HCT116 (cell line): ENCODE results near the gene PAK1.

ENCODE experiments used
- ATF3 ChIP-seq: IDR thresholded peaks from 2 replicates; pipeline ENCODE4 v1.6.1; 2012
- CEBPB ChIP-seq: IDR thresholded peaks from 2 replicates; pipeline ENCODE4 v1.6.1; 2012; ENCODE audit warnings: low read depth
- CTCF ChIP-seq, 3 experiments: fragments of 200-600 bp in 1 of 3; sonication (generic) in 1 of 3; IDR thresholded peaks in 2 of 3; conservative IDR thresholded peaks in 1 of 3; 2 replicates each; pipeline ENCODE4 v1.5.1; 2012 to 2017; ENCODE audit warnings: low read depth in 2 of 3, low read length in 2 of 3, antibody characterized with exemption in 1 of 3, borderline replicate concordance in 1 of 3, control low read depth in 1 of 3, mild to moderate bottlenecking in 1 of 3, mixed read lengths in 1 of 3, mixed run types in 1 of 3, moderate library complexity in 1 of 3; ENCODE audit not compliant: insufficient read depth in 1 of 3
- EZH2 ChIP-seq: fragments of 200-600 bp; sonication (generic); IDR thresholded peaks from 2 replicates; pipeline ENCODE4 v1.6.1; 2017; ENCODE audit warnings: antibody characterized with exemption, mixed run types
- EZH2phosphoT487 ChIP-seq: fragments of 200-600 bp; IDR thresholded peaks from 2 replicates; pipeline ENCODE4 v1.6.1; 2018; ENCODE audit warnings: antibody characterized with exemption, borderline replicate concordance
- JUND ChIP-seq: IDR thresholded peaks from 2 replicates; pipeline ENCODE4 v1.6.1; 2012
- POLR2A ChIP-seq: IDR thresholded peaks from 2 replicates; pipeline ENCODE4 v1.7.0; 2011; ENCODE audit warnings: borderline replicate concordance; ENCODE audit not compliant: insufficient read depth, insufficient read length; ENCODE audit errors: extremely low read depth
- POLR2AphosphoS5 ChIP-seq: IDR thresholded peaks from 2 replicates; pipeline ENCODE4 v1.6.1; 2011; ENCODE audit warnings: mild to moderate bottlenecking, low read depth, low read length, moderate library complexity
- REST ChIP-seq: IDR thresholded peaks from 2 replicates; pipeline ENCODE4 v1.6.1; 2012; ENCODE audit warnings: low read depth
- YY1 ChIP-seq: IDR thresholded peaks from 2 replicates; pipeline ENCODE4 v1.6.1; 2011; ENCODE audit warnings: low read length, low read depth, moderate library complexity, mild to moderate bottlenecking; ENCODE audit not compliant: insufficient replicate concordance; ENCODE audit errors: extremely low read depth
- ZNF274 ChIP-seq: fragments of 200-500 bp; sonication (Bioruptor generic); IDR thresholded peaks from 2 replicates; pipeline ENCODE4 v1.6.1; 2014; ENCODE audit warnings: mild to moderate bottlenecking, low read depth, low read length, inconsistent platforms
- TF ChIP-seq, protein P1 (sequence below): IDR thresholded peaks from 2 replicates; pipeline ENCODE4 v1.6.1; 2011; ENCODE audit warnings: mild to moderate bottlenecking, low read length, moderate library complexity; ENCODE audit not compliant: insufficient replicate concordance; ENCODE audit errors: extremely low read depth

- TF ChIP-seq CTCF (IDR thresholded peaks at IDR 0.05 in 2 of 3, conservative IDR thresholded peaks at IDR 0.05 in 1 of 3; ENCODE audit: borderline replicate concordance in 1 of 3, insufficient read depth in 1 of 3, low read depth in 2 of 3, low read length in 2 of 3) (no peak), EZH2 (no peak), CEBPB (no peak), JUND (no peak), YY1 (no peak), POLR2AphosphoS5 (no peak), ATF3 (no peak), POLR2A (no peak), EZH2phosphoT487 (no peak), ZNF274 (no peak), REST (no peak)
- TF ChIP-seq, protein P1, sequence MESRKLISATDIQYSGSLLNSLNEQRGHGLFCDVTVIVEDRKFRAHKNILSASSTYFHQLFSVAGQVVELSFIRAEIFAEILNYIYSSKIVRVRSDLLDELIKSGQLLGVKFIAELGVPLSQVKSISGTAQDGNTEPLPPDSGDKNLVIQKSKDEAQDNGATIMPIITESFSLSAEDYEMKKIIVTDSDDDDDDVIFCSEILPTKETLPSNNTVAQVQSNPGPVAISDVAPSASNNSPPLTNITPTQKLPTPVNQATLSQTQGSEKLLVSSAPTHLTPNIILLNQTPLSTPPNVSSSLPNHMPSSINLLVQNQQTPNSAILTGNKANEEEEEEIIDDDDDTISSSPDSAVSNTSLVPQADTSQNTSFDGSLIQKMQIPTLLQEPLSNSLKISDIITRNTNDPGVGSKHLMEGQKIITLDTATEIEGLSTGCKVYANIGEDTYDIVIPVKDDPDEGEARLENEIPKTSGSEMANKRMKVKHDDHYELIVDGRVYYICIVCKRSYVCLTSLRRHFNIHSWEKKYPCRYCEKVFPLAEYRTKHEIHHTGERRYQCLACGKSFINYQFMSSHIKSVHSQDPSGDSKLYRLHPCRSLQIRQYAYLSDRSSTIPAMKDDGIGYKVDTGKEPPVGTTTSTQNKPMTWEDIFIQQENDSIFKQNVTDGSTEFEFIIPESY = no peak
These were observed 25.6 kb downstream of the PAK1 start for GRCh38 chr11:77448269-77448668.
